Fibroblast of lung (primary cell): Measurements from ENCODE around the gene CSKMT.

Experiments
- EZH2 ChIP-seq: IDR thresholded peaks from 2 replicates; pipeline ENCODE4 v1.5.1; 2012; ENCODE audit warnings: low read length, control low read depth, mild to moderate bottlenecking; ENCODE audit errors: missing control alignments
- TF ChIP-seq, protein P1 (sequence below), 2 donors: IDR thresholded peaks in 1 of 2; conservative IDR thresholded peaks in 1 of 2; 1 replicate in 1 of 2; 2 replicates in 1 of 2; pipeline ENCODE4 v1.5.1; 2011 to 2012; ENCODE audit warnings: low read length in 2 of 2, control low read depth in 1 of 2, inconsistent platforms in 1 of 2, low read depth in 1 of 2, mild to moderate bottlenecking in 1 of 2

DNA sequence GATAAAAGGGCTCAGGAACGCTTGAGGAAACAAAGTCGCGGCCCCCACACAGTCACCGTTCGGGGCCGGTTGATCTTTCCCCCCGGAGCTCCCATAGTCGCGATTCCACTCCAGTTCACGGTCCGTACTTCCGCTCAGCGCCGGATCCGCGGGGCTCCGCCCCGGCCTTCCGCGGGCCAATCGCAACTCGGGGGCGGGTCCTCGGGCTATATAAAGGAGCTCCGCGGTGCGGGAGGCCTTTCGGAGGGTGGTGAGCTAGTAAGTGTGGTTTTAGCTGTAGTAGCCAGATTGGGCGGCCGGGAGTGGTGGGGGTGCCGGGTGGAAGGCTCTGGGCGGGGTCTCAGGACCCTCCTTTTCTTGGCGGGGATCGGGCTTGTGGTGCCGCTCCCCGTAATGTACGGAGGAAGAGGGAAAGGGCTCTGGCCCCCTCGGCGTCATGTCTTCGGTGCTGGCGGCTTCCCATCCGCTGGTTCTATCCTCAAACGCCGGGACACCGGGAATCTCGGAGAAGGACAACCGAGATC is at the start of gene CSKMT, which contains the start of gene C11orf98:
- TF ChIP-seq, protein P1, sequence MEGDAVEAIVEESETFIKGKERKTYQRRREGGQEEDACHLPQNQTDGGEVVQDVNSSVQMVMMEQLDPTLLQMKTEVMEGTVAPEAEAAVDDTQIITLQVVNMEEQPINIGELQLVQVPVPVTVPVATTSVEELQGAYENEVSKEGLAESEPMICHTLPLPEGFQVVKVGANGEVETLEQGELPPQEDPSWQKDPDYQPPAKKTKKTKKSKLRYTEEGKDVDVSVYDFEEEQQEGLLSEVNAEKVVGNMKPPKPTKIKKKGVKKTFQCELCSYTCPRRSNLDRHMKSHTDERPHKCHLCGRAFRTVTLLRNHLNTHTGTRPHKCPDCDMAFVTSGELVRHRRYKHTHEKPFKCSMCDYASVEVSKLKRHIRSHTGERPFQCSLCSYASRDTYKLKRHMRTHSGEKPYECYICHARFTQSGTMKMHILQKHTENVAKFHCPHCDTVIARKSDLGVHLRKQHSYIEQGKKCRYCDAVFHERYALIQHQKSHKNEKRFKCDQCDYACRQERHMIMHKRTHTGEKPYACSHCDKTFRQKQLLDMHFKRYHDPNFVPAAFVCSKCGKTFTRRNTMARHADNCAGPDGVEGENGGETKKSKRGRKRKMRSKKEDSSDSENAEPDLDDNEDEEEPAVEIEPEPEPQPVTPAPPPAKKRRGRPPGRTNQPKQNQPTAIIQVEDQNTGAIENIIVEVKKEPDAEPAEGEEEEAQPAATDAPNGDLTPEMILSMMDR (conservative IDR thresholded peaks at IDR 0.05 in 1 of 2, IDR thresholded peaks at IDR 0.05 in 1 of 2; ENCODE audit: low read depth in 1 of 2, low read length in 2 of 2): no peak
- TF ChIP-seq EZH2: no peak
